ENCODE data around the gene PZP.

DNA sequence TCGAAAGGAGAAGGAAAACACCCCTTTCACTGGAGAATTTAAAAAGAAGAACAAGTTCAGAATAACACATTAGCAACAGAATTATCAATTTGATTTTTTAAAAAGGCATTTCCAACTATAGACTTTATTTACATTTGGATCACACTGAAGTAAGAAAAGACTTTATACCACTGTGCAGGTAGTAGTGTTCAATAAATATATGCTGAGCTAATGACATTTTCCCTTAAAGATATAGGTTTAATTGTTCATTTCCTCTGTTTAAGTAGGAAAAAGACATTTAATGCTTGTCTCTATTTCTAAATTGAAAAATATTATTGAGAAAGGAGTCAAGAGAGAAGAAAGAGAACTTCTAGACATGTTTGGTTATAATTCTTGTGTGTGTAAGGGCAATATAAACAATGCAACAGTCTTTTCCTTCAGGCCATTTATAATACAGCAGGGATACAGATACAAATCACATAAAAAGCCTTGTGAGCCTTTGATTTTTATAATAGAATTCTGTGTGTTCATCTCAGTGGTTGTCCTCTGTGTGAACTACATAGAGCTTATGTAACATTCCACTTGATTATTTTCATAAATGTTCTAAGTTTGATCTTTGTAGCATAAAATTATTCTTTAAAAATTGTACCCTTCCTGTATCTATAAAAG lies 48.7 kb upstream of the PZP start:
- TF ChIP-seq EZH2phosphoT487 (IDR thresholded peaks at IDR 0.05; ENCODE audit: borderline replicate concordance) (no peak), CTCF (conservative IDR thresholded peaks at IDR 0.05; ENCODE audit: low read length) (no peak)
